ENCODE results near the gene MTA3.
A peak's percentile ranks its signal among the peaks of the same experiment; 100 is the strongest.

Gene MTA3

GRCh38 chr2:42791606-42792005 lies 223.2 kb downstream of the MTA3 start:
- DNase-seq, result no peak

- DNase-seq, result no peak
Measured at GRCh38 chr2:42792087-42792582, 223.7 kb downstream of the MTA3 start.

- DNase-seq, result peak; percentile 81
Measured at GRCh38 chr2:42792583-42793333, 224.3 kb downstream of the MTA3 start, which contains the start of gene HAAO. HAAO (minus strand) TSS chr2:42792583; CDS start chr2:42792536, 47 bp downstream.

- peak; percentile 77 for DNase-seq
Measured at GRCh38 chr2:42793334-42794270, 225.2 kb downstream of the MTA3 start.

- peak; percentile 50 for DNase-seq
Measured at GRCh38 chr2:42794271-42795046, 226.0 kb downstream of the MTA3 start.

GRCh38 chr2:42795275-42795674 lies 226.8 kb downstream of the MTA3 start:
- DNase-seq, result no peak

- DNase-seq, result no peak
Measured at GRCh38 chr2:42795841-42796301, 227.4 kb downstream of the MTA3 start.

- DNase-seq, result no peak
Measured at GRCh38 chr2:42796427-42797248, 228.2 kb downstream of the MTA3 start.

- no peak for DNase-seq
Measured at GRCh38 chr2:42797281-42797680, 228.8 kb downstream of the MTA3 start.

GRCh38 chr2:42799881-42800280 lies 231.4 kb downstream of the MTA3 start:
- no peak for DNase-seq

- DNase-seq, result no peak
Measured at GRCh38 chr2:42800461-42800962, 232.1 kb downstream of the MTA3 start.

GRCh38 chr2:42800981-42801380 lies 232.5 kb downstream of the MTA3 start:
- no peak for DNase-seq

GRCh38 chr2:42801381-42801780 lies 232.9 kb downstream of the MTA3 start:
- DNase-seq, result no peak

GRCh38 chr2:42802150-42802549 lies 233.7 kb downstream of the MTA3 start:
- no peak for DNase-seq

- DNase-seq, result no peak
Measured at GRCh38 chr2:42804338-42804737, 235.9 kb downstream of the MTA3 start.

- DNase-seq, result no peak
Measured at GRCh38 chr2:42804891-42805290, 236.5 kb downstream of the MTA3 start.
